NCI-H2227 (cell line): ENCODE data around the gene COPZ2.
"Not testable (repeated sequence)": the region's sequence is repeated elsewhere in the genome, so short reads cannot be mapped to it uniquely, and the experiment has no call there.

ENCODE experiments used
- DNase-seq: peaks from one replicate; lab custom pipeline; 2025; ENCODE audit not compliant: unreplicated experiment; lab: John Stamatoyannopoulos, UW

COPZ2 gene

DNA sequence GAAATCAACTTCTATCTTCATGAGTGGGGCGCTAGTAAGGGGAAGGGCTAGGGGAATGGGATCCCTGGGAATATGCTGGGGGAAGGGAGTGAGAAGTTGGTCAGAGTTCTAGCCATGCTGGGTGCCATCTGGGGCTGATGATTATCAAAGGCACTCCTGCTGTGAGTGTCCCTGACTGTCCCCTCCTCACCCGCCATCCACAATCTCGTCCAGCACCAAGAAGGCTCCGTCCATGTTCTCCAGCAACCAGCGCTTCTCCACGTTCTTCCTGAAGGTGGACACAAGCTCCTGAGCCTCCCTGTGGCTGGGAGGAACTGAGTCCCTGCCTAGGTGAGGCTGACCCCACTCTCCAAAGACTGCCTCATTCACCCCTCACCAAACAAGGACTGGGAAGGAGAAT, 5.6 kb downstream of the COPZ2 start:
- no peak for DNase-seq

DNA sequence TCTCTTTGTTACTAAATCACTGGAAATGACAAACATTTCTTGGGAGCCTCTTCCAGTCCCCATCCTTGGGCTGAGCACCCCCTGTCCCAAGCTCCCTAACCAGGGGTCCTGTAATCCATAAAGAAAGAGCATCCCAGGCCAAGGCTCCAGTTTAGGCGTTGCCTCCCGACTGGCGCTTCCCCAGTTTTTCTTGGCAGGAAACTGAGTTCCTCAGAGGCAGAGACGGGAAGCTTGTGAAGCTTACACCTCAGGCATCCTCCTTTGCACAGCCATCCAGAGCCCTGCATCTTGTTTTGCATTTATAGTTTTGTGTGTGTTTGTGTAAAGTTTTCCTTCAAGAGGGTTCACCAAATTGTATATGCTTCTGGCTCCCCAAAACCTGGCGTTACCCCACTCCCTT, 7.1 kb downstream of the COPZ2 start:
- no peak for DNase-seq

DNA sequence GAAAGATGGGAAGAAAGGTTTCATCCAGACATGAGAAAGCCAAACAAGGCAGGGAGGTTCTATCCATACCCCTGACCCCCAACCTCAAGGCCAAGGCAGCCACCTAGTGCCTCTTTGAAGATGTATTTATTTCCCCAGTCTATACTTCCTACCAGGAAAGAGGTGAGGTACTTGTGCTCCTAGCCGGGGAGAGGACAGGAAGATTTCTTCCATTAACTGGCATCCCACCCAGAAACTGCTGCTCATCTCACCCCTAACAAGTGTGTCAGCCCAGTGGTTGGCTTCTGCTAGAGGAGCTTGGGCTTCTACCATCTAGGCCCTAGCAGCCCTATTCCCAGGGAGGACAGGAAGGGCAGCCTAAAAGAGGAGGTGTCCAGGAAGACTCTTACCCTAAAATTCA, 8.9 kb downstream of the COPZ2 start:
- DNase-seq, result no peak

DNA sequence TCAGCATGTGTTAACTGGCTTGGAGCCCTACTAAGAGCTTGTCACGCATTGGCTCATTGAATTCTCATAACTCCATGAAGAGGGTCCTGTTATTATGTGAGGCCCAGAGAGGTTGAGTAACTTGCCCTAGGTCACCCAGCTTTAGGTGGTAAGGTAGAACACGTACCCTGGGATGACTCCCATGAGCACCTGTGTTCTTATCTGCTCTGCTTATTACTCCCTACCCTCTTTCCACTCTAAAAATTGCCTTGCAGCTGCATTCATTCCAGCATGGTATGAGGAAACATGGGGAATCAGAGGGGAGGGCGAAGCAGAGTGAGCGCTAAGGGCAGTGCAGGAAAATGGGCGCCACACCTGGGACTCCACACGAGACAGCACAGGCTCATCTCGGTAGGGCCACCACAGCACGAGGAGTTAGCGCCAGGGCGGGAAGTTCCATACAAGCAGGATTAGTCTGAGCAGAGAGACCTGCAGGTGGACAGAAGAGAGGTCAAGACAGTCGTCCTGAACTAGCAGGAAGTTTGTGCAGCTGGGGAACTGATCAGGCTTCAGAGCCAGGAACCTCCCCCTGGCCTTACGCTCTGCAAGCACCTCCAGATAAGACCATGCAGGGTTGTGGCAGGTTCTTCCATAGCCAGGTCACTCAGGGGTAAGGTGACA, 10.1 kb downstream of the COPZ2 start:
- no peak for DNase-seq

DNA sequence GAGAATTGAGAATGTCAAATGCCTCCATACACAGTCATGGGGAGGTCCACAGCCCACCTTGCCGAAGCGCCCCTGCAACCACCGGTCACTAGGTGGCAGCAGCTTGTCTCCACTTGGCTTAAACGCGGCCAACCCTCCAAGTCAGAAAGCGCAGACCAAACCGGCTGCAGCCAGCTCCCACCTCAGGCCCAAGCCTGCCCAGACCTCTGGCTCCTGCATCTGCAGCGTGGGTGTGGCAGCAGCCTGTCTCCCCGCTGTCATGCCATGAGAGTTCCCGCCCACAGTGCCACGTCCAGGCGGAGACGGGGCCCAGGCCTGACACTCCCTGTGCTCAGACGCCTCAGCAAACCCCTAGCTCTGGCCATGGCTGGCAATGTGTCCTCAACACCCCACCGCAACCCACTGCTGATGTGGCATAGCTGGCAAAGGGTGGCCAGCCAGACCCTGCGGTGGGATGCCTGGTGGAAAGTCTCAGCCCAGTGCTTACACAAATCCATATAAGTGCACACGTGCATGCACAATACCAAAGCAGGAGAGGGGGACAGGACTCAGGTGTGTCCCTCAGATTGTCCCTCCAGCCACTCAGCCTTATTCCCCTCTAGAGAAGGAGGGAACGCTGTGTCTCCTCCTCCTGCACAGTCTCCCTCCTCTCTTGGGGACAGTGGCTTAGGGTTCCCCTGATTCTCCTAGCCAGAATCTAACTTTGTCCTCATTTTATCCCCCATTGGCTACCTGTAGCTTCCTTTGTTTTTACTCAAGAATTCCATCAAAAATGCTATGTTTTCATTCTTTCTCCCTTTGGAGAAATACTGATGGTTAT, 10.9 kb downstream of the COPZ2 start:
- peak; percentile 94 for DNase-seq

DNA sequence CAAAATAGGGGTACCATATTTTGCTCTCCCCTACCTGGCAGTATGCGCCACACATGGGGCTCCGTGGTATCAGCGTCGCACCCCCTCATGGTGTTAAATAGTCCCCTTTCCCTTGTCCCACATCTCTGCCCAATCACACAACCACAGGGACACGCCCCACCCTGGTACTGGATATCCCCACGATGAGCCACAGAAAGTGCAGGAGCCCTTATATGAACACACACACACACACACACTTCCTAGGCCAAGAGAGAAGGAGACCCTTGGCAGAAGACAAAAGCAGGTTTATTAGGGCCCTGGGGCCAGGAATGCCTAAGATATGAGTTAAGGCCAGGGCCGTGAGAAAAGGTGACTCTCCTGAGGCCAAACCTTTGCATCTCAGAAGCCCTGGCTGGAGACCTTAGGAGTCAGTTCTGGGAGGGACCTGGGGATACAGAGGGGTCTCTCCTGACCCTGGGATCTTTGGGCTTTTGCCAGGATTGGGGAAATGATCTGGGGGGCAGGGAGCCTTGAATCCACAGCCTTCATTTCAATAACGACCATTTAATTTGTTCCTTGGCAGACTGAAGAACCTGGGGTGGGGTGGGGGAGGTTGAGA, 11.6 kb downstream of the COPZ2 start:
- DNase-seq, result no peak

DNA sequence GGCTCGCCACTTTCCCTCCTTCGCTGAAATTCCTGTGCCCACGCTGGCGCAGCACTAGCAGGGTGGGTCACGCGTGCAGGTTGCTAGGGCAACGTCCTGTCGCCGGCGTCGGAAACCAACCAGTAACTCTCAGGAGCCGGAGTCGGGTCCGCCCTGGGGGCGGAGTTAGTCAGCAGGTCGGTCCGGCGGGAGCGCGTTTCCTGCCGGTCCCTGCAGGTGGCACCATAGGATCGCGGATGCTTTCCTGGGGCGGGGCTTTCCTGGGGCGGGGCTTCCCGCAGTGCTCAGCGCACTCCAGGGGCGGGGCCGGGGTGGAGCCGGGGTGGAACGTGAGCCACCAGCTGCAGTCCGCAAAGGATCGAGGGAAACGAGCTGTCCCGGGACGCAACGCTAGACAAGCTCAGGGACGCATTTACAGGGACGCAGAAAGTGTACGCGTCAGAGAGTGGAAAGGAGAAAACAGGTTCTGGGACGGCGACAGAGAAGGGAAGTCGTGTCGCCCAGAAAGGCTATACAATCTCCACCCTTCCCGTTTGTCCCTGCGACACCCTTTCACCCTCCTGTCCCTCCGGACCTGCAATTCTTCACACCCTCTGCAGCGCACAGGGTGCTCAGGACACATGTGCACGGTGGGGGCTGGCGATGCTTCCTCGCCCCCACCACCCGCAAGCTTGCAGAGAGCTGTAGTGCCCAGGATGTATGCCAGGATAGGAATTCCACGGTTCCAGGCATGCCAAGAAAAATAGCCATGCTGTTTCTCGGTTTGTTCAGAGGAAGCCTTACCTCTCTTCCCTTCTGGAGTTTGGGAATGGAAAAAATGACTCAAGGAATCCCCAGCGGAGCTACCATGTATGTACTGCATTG, 12.3 kb downstream of the COPZ2 start:
- peak; percentile 99 for DNase-seq

DNA sequence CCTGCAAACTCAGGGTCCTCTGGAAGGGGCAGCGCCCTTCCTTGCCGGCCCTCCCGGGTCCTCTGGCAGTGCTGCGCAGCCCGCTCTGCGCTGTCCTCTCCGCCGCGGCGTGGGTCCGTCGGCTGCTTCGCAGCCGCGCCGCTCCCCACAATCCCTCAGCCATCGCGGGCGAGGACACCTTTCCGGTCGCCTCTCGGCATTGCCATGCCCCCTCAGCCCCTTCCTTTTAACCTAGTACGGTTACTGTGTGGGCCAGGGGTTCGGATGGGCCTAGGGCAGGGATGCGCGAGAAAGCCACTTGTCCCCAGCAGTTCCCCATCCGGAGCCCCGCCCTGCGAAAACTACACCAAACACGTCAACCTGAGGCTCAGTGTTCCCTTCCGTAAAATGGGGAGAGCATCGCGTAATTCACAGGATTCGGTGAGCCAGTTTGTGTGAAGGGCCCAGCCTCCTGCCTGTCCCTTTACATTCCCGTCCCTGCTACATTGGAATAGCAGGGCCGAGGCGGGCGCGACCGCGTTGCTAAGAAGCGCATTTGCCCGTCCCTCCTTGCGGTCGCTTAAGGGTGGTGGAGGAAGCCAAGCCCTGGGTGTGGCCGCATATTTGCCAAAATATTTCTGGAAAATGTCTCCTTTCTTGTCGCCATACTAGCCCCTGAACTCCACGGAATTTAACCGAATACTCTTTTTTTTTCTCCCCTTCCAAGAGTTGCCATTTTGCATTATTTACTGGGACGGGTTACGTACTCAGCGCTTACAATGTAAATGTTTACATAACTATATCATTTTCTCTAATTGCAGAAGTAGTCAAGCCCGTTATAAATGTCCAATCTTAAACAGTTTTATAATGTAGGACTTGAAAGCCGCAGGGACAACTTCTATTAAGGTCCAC, 13.2 kb downstream of the COPZ2 start:
- peak; percentile 67 for DNase-seq

DNA sequence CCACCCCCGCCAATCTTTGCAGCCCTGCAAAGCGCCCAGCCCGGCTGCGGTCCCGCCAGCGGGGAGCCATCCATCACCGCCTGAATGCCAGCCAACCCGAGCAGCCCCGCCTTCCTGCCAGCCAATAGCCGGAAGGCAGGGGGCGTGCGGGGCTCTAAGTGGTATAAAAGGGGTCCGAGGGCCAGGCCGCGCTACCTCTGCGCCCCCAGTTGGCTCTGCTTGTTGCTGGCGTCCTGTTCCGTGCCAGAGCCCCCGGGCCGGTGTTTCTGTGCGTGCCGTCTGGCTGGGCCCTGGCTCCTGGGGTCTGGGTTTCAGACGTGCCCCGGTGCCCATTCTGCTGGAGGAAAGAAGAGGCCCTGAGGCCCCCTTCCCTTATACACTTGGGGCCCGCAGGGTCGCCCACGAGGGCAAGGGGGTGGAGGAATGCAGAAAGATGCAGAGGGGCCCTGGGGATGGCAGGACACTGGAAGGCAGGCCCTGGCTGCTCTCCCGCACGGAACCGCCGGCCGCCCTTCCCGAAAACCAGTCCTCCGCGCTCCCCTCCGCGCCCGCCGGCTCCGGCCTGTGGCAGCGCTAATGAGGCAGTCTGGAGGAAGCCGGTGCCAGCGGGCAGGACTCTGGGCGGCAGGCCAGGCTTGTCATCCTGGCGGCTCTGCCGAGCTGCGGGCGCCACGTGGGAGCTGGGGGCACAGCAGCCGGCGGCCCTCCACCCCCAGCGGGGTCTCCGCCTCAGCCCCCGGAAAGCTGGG, 14.0 kb downstream of the COPZ2 start:
- peak; percentile 93 for DNase-seq

DNA sequence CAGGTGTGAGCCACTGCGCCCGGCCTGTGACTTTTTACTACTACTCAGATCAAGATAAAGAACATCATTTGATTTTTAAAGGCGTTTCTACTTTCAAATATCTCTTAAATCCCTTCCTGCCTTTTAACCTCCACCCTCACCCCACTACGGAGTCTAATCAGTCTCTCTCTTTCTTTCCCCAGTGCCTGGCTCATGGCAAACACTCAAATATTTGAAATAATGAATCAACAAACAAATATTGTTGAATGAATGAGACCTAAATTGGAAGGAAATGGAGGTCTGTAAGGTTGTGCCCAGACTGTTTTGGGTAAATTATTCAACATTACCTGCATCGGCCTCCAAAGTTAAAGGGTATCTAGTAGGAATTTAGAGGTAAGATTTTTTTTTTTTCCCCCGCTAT, 14.7 kb downstream of the COPZ2 start:
- no peak for DNase-seq

DNA sequence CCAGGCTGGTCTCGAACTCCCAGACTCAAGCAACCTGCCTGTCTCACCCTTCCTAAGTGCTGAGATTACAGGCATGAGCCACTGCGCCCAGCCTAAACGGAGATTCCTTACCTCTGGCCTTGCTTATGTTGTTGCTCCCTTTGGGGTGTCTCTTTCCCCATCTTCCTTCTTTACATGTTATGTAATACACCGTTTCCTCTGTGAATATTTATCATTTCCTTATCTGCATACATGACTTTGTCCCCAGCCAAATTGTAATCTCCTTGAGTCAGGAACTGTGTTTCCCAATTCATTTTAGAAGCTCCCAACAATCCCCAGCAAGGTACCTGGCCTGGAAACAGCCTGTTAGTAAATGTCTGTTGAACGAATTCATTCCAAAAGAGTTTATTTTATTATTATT, 15.7 kb downstream of the COPZ2 start:
- no peak for DNase-seq

DNA sequence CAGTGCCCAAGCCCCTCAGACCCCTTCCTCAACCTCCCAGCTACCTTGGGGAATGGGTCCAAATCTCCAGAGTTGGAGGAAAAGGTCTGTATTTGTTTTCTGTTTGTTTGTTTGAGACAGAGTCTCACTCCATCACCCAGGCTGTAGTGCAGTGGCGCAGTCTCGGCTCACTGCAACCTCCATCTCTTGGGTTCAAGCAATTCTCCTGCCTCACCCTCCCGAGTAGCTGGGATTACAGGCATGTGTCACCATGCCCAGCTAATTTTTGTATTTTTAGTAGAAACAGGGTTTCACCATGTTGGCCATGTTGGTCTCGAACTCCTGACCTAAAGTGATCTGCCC, 19.8 kb downstream of the COPZ2 start:
- DNase-seq, result not testable (repeated sequence)

DNA sequence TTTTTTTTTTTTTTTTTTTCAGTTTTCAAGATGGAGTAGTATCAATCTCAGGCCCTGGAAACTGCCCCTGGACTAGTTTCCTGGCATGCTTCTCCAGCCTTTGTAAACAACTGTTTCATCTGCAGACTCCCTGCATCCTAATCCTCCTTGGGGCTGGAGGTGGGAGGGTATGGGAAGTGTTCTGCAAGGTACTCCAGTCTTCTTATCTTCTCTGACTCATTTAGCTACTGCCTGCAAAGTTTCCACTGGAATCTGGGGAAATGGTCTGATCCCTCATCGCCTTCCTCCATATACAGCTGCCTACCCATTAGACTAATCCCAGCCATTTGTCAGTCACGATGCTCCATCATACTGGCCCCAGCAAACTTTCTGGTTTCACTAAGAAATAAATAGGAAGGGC, 21.5 kb downstream of the COPZ2 start:
- peak; percentile 26 for DNase-seq

DNA sequence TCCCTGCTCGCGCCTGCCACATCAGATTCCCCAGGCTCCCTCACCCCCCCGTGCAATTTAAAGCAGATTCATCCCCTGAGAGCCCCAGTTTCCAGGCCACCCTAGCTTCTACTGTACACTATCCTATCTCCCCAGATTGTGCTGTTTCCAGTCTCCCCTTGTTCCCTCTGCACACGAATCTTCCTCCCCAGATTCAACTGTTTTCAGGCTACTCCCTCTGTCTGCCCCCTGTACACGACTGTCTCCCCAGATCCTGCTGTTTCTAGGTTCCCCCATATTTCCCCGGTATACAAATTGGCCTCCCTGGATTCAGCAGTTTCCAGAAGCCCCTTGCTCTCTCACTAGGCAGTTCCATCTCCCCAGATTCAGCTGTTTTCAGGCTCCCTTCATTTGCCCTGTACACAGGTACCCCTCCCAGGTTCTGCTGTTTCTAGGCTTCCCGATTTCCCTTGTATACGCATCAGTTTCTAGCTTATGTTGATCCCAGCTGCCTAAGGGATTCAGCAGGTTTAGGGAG, 22.9 kb downstream of the COPZ2 start:
- peak; percentile 87 for DNase-seq

DNA sequence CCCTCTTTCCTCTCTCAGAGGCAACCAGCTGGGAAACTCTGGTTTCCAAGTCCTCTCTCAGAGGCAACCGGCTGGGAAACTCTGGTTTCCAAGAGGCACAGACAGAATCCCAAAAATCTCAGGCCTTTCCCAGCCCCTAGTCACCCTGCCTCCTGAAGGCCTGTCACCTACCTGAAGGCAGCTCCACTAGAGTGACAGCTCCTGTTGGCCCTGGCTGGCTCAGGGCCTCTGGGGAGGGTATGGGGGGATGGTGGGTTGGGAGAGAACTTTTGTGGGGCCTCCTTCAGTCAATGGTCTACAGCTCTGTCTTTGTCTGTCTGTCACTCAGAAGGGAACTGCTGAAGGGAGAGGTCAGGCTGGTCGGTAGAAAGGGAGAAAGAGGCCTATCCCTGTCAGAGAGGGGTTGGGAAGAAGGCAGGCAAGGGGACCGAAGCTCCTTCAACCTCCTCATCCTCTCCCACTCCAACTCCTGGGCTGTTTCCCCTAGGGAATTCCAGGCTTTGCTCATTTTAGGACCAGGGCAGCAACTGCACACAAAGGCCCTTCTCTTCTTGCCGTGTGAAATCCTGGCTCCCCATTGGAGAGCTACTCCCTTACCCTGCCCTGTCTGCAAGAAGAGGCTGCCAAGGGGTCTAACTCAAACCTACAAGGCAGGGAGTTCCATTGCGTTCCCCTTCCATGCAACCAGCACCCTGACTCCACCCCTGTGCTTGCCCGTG, 23.6 kb downstream of the COPZ2 start:
- DNase-seq, result no peak

DNA sequence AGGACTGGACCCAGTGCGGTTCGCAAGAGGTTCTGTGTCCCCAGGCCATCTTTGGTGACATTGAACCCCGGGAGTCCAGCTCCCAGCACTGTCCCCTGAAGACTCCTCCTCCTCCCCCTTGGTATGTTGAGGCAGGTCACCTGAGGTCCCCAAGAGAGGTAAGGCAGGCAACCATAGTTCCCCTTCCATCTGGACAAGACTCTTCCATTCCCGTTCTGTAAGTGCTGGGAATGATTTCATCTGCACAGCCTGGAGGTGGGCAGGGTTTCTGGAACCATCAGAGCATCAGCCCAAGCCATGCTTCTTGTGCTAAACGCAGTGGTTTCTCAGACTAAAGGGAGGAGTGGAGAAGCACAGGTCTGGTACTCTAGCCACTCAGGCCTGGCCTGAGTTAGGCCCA, 24.9 kb downstream of the COPZ2 start:
- DNase-seq, result peak; percentile 48

DNA sequence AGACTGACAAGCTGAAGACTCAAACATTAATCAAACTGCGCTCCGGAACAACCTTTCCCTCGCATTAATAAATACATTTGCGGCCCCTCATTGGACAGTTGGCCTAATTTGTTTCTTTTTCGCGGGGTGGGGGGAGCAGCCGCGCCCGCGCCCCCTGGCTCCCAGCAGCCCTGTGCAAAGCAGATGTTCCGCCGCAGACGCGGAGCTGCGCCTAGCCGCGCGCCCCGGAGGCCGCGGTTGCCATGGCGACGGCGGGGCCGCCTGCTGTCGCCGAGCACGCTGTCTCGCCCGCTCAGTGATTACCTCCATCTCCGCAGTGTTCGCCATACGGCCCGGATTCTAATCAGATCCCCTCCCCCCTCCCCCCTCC, 25.5 kb downstream of the COPZ2 start:
- peak; percentile 98 for DNase-seq

DNA sequence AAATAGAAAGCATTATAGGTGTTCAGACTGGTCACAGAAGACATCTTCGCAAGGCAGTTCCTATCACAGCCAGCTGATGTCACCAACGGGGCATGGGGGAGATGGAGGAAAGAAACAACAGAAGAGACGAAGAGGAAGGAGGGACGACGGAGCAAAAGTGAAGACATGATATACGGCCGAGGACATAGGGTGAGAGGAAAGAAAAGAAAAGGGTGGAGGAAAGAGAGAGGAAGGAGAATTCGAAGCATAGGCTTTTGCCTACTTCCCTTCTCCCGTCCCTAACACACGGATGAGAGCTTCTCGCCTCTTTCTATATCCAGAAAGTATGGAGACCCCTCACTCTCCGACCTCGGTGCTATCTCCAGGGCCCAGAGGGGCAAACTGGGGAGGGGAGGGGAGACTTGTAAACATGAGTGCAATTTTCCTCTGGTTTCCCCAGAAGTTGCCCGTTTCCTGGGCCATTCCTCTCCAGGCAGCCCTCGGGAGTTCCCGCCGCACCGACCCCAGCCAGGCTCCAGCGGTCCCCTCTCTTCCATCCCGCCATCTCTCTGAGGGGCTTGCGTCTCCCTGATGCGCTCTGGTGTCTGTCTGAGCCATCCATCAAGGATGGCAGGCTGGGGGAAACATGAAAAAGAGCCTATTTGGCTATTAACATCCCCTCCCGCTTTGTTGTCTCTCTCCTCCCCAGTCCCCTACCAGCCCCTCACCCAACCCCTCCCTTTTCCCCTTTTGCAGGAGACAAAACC, 26.0 kb downstream of the COPZ2 start:
- peak; percentile 76 for DNase-seq
